ENCODE results near the gene FGF8. TPM values are rescaled to one million over a fixed set of nuclear protein-coding genes. Genes with fewer than 3 reads are reported as not detected.
"Not testable (repeated sequence)": the region's sequence is repeated elsewhere in the genome, so short reads cannot be mapped to it uniquely, and the experiment has no call there.

Gene FGF8
- total RNA-seq, 1 donor from 2014 or later, result 17.6 TPM

- no peak overlapping the region for H3K27ac ChIP-seq
- TF ChIP-seq EZH2phosphoT487 (IDR thresholded peaks at IDR 0.05) (no peak), CTCF (IDR thresholded peaks at IDR 0.05) (no peak), EZH2 (IDR thresholded peaks at IDR 0.05) (no peak)
- Mint-ChIP-seq H3K27ac (no peak overlapping the region), H3K9me3 (no peaks in the 10 kb centered on the region), H3K4me3 (no peak overlapping the region), H3K4me1 (no peaks in the 10 kb centered on the region), H3K36me3 (peaks cover 35% of the 10 kb centered on the region), H3K27me3 (ENCODE audit: insufficient read depth, low read depth) (no peaks in the 10 kb centered on the region)
- peaks cover 89% of the 10 kb centered on the region for H3F3A ChIP-seq (ENCODE audit: low read depth)
- H3K4me1 ChIP-seq, result peaks cover 2% of the 10 kb centered on the region
- no peak overlapping the region for H3K4me2 ChIP-seq
- DNase-seq (ENCODE audit: low spot score), result no peak
- peaks cover 58% of the 10 kb centered on the region for H4K20me1 ChIP-seq (ENCODE audit: low read depth)
- H3K9ac ChIP-seq, result no peak overlapping the region
- no peaks in the 10 kb centered on the region for H3K9me3 ChIP-seq (ENCODE audit: low read depth)
- H2AFZ ChIP-seq (replicated peaks), result no peak overlapping the region
- no peaks in the 10 kb centered on the region for H3K27me3 ChIP-seq
- peaks cover 37% of the 10 kb centered on the region for H3K79me2 ChIP-seq (ENCODE audit: low read depth)
- no peak overlapping the region for H3K4me3 ChIP-seq
- peaks cover 67% of the 10 kb centered on the region for H3K36me3 ChIP-seq
Observed at GRCh38 chr10:101789686-101790085, 13.8 kb upstream of the FGF8 start.

GRCh38 chr10:101789231-101789630, 13.3 kb upstream of the FGF8 start:
- not testable (repeated sequence) for H3K4me1 ChIP-seq; H3K27me3 Mint-ChIP-seq (ENCODE audit: insufficient read depth, low read depth); H3K4me3 ChIP-seq; DNase-seq (ENCODE audit: low spot score); H3K27ac ChIP-seq; H3K9ac ChIP-seq; H3K27me3 ChIP-seq; H3K4me3 Mint-ChIP-seq; H3K9me3 Mint-ChIP-seq; H3K4me1 Mint-ChIP-seq; H2AFZ ChIP-seq (replicated peaks); H3K4me2 ChIP-seq; H3K9me3 ChIP-seq (ENCODE audit: low read depth); H3K27ac Mint-ChIP-seq
- H3K36me3 Mint-ChIP-seq, result peaks cover 35% of the 10 kb centered on the region
- peaks cover 63% of the 10 kb centered on the region for H4K20me1 ChIP-seq (ENCODE audit: low read depth)
- H3F3A ChIP-seq (ENCODE audit: low read depth), result peaks cover 90% of the 10 kb centered on the region
- peaks cover 33% of the 10 kb centered on the region for H3K79me2 ChIP-seq (ENCODE audit: low read depth)
- H3K36me3 ChIP-seq, result peaks cover 64% of the 10 kb centered on the region

- Histone ChIP-seq H2AFZ (replicated peaks) (no peak overlapping the region), H3K9ac (no peak overlapping the region), H3K4me2 (no peak overlapping the region), H3K27me3 (no peaks in the 10 kb centered on the region), H3K4me1 (peaks cover 13% of the 10 kb centered on the region), H3F3A (ENCODE audit: low read depth) (peaks cover 76% of the 10 kb centered on the region), H3K27ac (no peak overlapping the region), H3K9me3 (ENCODE audit: low read depth) (no peaks in the 10 kb centered on the region), H3K4me3 (no peak overlapping the region), H3K36me3 (peaks cover 37% of the 10 kb centered on the region), H3K79me2 (ENCODE audit: low read depth) (peaks cover 15% of the 10 kb centered on the region), H4K20me1 (ENCODE audit: low read depth) (peaks cover 61% of the 10 kb centered on the region)
- H3K36me3 Mint-ChIP-seq, result peaks cover 21% of the 10 kb centered on the region
- H3K9me3 Mint-ChIP-seq, result no peaks in the 10 kb centered on the region
- H3K4me1 Mint-ChIP-seq, result peaks cover 22% of the 10 kb centered on the region
- H3K27ac Mint-ChIP-seq, result no peak overlapping the region
- H3K4me3 Mint-ChIP-seq, result no peak overlapping the region
- TF ChIP-seq EZH2phosphoT487 (IDR thresholded peaks at IDR 0.05) (no peak), EZH2 (IDR thresholded peaks at IDR 0.05) (no peak), CTCF (IDR thresholded peaks at IDR 0.05) (no peak)
- no peaks in the 10 kb centered on the region for H3K27me3 Mint-ChIP-seq (ENCODE audit: insufficient read depth, low read depth)
- DNase-seq (ENCODE audit: low spot score), result no peak
Observed at GRCh38 chr10:101785801-101786200, 9.9 kb upstream of the FGF8 start.

- Histone ChIP-seq H3K4me2 (peak overlapping the region; percentile 86), H3F3A (ENCODE audit: low read depth) (peaks cover 76% of the 10 kb centered on the region), H3K36me3 (peaks cover 29% of the 10 kb centered on the region), H3K9me3 (ENCODE audit: low read depth) (no peaks in the 10 kb centered on the region), H3K4me3 (no peak overlapping the region), H3K27me3 (peaks cover 8% of the 10 kb centered on the region), H4K20me1 (ENCODE audit: low read depth) (peaks cover 64% of the 10 kb centered on the region), H3K4me1 (peaks cover 24% of the 10 kb centered on the region), H3K27ac (peak overlapping the region; percentile 43), H2AFZ (replicated peaks) (no peak overlapping the region), H3K79me2 (ENCODE audit: low read depth) (peaks cover 10% of the 10 kb centered on the region), H3K9ac (no peak overlapping the region)
- Mint-ChIP-seq H3K4me1 (peaks cover 24% of the 10 kb centered on the region), H3K27me3 (ENCODE audit: insufficient read depth, low read depth) (peaks cover 3% of the 10 kb centered on the region), H3K27ac (no peak overlapping the region), H3K9me3 (no peaks in the 10 kb centered on the region), H3K4me3 (peak overlapping the region; percentile 100), H3K36me3 (peaks cover 18% of the 10 kb centered on the region)
- no peak for DNase-seq (ENCODE audit: low spot score)
- TF ChIP-seq EZH2 (IDR thresholded peaks at IDR 0.05) (no peak), CTCF (IDR thresholded peaks at IDR 0.05) (no peak)
Observed at GRCh38 chr10:101784558-101784957, 8.6 kb upstream of the FGF8 start.

Measured in neural progenitor cell (in vitro differentiated cells).